Astrocyte of the cerebellum (primary cell): ENCODE data around the gene DRAP1.

Experiments
- DNase-seq: peaks from one replicate; pipeline ENCODE4 v3.0.0-alpha.2; 2011; ENCODE audit warnings: low read depth
- H3K4me3 ChIP-seq: 2 replicates; pipeline ENCODE4 v1.5.1; 2011; ENCODE audit warnings: mild to moderate bottlenecking, low read depth, low read length, moderate library complexity
- CTCF ChIP-seq: IDR thresholded peaks from 2 replicates; pipeline ENCODE4 v1.5.1; 2012; ENCODE audit warnings: low read length, low read depth, moderate library complexity, mild to moderate bottlenecking; ENCODE audit errors: missing control alignments
- in situ Hi-C: cut with HindIII; loops from 2 replicates; pipeline ENCODE4 v1.10.0; 2017; ENCODE audit warnings: low sequenced_read_pairs

DRAP1 gene

DNA sequence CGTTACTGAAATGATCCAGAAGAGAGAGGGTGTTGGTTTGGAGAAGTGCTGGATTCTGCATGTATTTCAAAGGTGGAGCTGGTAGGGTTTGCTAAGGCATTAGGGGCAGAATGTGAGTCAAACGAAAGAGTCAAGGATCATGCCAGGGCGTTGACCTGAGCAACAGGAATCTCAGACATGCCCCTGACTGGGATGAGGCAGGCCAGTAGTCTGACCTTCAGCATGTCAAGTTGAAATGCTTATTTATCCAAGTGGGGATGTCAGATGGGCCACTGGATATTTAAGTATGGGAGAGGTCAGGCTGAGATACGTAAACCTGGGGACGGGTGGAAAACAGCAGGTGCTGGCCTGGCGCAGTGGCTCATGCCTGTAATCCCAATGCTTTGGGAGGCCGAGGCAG is 23.3 kb downstream of the DRAP1 start:
- H3K4me3 ChIP-seq, result no peak overlapping the region
- in situ Hi-C loops, result no loop called here

GRCh38 chr11:65944191-65944590 is 25.0 kb downstream of the DRAP1 start:
- in situ Hi-C loops, result no loop called here
- TF ChIP-seq CTCF, result no peak
- no peak overlapping the region for H3K4me3 ChIP-seq

More for the DNA sequence above, 23.3 kb downstream of the DRAP1 start:
- no peak for TF ChIP-seq CTCF
- DNase-seq, result no peak

DNA sequence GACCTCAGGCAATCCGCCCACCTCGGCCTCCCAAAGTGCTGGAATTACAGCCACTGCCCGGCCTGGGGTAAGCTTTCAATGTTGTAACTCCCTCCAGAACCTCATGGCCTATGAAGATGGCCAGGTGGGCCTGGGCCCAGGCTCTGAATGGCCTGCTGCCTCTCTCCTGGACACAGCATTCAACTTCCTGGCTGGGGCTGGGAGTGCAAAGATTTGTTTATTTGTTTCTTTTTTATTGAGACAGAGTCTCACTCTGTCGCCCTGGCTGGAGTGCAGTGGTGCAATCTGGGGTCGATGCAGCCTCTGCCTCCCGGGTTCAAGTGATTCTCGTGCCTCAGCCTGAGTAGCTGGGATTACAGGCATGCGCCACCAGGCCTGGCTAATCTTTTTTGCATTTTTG is 25.5 kb downstream of the DRAP1 start:
- no peak overlapping the region for H3K4me3 ChIP-seq
- in situ Hi-C loops, result no loop called here
- no peak for TF ChIP-seq CTCF
- no peak for DNase-seq

More at GRCh38 chr11:65944191-65944590, 25.0 kb downstream of the DRAP1 start:
- no peak for DNase-seq

- no peak for DNase-seq
- TF ChIP-seq CTCF, result no peak
- in situ Hi-C loops, result no loop called here
- H3K4me3 ChIP-seq, result no peak within 1 kb of the TSS
These were observed 26.2 kb downstream of the DRAP1 start, which contains the start of gene TSGA10IP for GRCh38 chr11:65945430-65945911. TSS of gene TSGA10IP (plus strand) at chr11:65945480. CDS start at chr11:65945676, 196 bp downstream.

GRCh38 chr11:65945941-65946558 is 26.8 kb downstream of the DRAP1 start:
- no peak for TF ChIP-seq CTCF
- in situ Hi-C loops, result no loop called here
- DNase-seq, result no peak
- no peak overlapping the region for H3K4me3 ChIP-seq

GRCh38 chr11:65946655-65947054 is 27.4 kb downstream of the DRAP1 start:
- TF ChIP-seq CTCF, result no peak
- in situ Hi-C loops, result no loop called here
- no peak for DNase-seq
- H3K4me3 ChIP-seq, result no peak overlapping the region

DNA sequence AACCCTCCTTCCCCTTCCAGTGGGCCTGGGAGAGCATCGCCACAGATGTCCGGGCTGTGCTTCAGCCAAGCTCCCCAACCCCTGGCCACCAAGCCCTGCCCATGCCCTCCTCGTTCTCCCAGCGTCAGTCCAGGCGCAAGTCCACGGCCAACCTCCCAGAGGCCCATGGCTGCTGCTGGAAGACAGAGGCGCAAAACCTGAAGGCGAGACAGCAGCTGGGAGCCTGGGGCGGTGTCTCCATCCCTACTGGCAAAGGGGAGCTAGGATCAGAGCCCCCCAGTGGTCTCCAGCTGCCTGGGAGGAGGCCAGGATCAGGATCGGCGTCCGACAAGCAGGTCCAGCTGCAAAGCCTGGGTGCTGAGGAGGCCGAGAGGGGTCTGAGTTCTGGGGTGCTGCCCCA is 27.9 kb downstream of the DRAP1 start:
- in situ Hi-C loops, result no loop called here
- no peak for TF ChIP-seq CTCF

More for the DNA sequence above, 27.9 kb downstream of the DRAP1 start:
- no peak for DNase-seq
- H3K4me3 ChIP-seq, result no peak overlapping the region
